Duodenal mucosa (tissue), 2 donors: Measurements from ENCODE around the gene DIPK1A.

ENCODE experiments used
- H3K27ac ChIP-seq: one replicate; pipeline ENCODE4 v1.7.0; 2013; ENCODE audit warnings: low read depth, low read length
- H3K27me3 ChIP-seq, 2 donors: one replicate each; pipeline ENCODE4 v1.7.0; 2013; ENCODE audit warnings: low read length in 2 of 2, control low read depth in 1 of 2; ENCODE audit not compliant: insufficient read depth in 2 of 2, control insufficient read depth in 1 of 2
- H3K36me3 ChIP-seq, 2 donors: one replicate each; pipeline ENCODE4 v1.7.0; 2013; ENCODE audit warnings: low read length in 2 of 2, control low read depth in 1 of 2; ENCODE audit not compliant: insufficient read depth in 2 of 2, control insufficient read depth in 1 of 2
- H3K4me1 ChIP-seq, 2 donors: one replicate each; pipeline ENCODE4 v1.7.0; 2013; ENCODE audit warnings: low read length in 2 of 2, control low read depth in 1 of 2; ENCODE audit not compliant: insufficient read depth in 2 of 2, control insufficient read depth in 1 of 2
- H3K4me3 ChIP-seq, 2 donors: one replicate each; pipeline ENCODE4 v1.7.0; 2013; ENCODE audit warnings: low read length in 2 of 2, low read depth in 1 of 2
- H3K9ac ChIP-seq, 2 donors: one replicate each; pipeline ENCODE4 v1.7.0; 2013; ENCODE audit warnings: low read length in 2 of 2, low read depth in 1 of 2
- H3K9me3 ChIP-seq, 2 donors: one replicate each; pipeline ENCODE4 v1.7.0; 2013; ENCODE audit warnings: low read length in 2 of 2, control low read depth in 1 of 2; ENCODE audit not compliant: control insufficient read depth in 1 of 2

Gene DIPK1A

DNA sequence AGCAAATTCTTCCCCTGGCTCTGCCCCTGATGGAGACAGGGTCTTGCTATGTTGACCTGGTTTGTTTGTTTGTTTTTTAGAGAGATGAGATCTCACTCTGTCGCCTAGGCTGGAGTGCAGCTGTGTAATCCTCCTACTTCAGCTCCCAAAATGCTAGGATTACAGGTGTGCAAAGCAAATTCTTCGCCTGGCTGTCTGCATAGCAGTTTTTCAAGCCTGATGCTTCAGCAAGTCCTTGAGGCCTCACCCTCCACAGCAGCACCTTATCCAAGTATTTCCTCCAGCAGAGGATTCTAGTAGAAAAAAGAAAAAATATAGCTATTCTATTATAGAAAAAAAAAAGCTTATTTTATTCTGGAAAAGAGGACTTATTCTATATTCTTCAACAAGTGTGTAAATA, 144.5 kb downstream of the DIPK1A start:
- Histone ChIP-seq H3K36me3 (no peaks in the 10 kb centered on the region), H3K4me1 (peaks cover 10 to 11% of the 10 kb centered on the region in 2 donors), H3K4me3 (no peak overlapping the region), H3K27ac (no peak overlapping the region), H3K9ac (no peak overlapping the region), H3K27me3 (no peaks in the 10 kb centered on the region), H3K9me3 (no peaks in the 10 kb centered on the region)

DNA sequence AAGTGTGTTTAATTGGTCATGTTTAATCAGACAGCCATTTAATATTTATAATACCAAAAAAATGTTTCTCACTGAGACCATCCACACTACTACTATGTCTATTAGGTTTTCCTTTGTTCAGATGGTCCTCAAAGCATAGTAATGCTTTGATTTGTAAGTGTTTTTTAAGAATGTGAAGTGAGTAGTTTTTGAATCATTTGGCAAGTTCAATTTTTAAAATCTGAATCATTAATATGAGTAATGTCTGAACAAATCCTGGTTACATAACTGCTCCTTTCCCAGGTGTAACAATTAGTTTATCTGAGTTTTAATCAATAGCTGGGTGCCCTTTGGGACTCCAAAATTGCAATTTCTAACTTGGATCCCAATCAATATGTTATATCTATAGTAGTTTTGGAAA, 152.9 kb downstream of the DIPK1A start:
- no peaks in the 10 kb centered on the region for H3K9me3 ChIP-seq
- peaks cover 0 to 6% of the 10 kb centered on the region in 2 donors for H3K4me1 ChIP-seq
- no peak overlapping the region for H3K27ac ChIP-seq
- no peaks in the 10 kb centered on the region for H3K36me3 ChIP-seq
- H3K27me3 ChIP-seq: no peaks in the 10 kb centered on the region
- no peak overlapping the region for H3K9ac ChIP-seq
- H3K4me3 ChIP-seq: no peak overlapping the region

DNA sequence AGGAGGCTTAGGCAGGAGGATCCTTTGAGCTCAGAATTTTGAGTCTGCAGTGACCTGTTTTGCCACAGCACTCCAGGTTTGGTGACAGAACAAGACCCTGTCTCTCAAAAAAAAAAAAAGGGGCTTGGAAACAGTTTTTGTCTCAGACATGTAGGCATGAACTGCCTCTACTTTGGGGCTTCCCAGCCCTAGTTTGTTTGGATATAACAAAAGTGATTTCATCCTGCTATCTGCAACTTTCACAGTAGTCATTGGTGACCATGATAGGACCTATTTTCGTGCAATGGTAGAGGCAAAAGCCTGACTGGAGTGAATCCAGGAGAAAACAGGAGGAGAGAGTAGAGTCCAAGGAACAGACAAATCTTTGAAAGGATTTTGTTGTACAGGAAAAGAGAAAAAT, 156.0 kb downstream of the DIPK1A start:
- Histone ChIP-seq H3K4me1 (peaks cover 0 to 6% of the 10 kb centered on the region in 2 donors), H3K27ac (no peak overlapping the region), H3K9me3 (no peaks in the 10 kb centered on the region), H3K4me3 (peak overlapping the region in 1 of 2 donors; percentile 1), H3K27me3 (no peaks in the 10 kb centered on the region), H3K9ac (no peak overlapping the region), H3K36me3 (no peaks in the 10 kb centered on the region)

DNA sequence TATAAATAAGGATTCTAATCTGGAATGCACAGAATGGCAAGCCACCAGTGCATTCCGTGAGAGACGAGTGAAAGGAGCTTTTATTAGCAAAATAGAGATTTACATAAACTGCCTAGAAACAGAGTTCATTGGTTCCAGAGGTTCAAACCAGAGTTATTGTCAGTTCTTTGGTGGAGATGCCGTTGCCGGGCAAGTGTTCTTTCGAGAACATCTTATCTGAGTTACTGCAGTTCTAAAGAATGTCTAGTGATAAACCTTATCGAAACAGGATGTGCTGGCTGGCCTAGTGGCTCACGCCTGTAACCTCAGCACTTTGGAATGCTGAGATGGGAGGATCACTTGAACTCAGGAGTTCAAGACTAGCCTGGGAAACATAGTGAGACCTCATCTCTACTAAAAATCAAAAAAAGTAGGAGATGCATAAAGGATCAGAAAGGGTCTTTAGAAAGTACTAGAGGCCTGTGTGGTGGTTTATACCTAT, 156.5 kb downstream of the DIPK1A start:
- Histone ChIP-seq H3K9ac (no peak overlapping the region), H3K4me3 (peak overlapping the region; percentile 2 to 8), H3K36me3 (no peaks in the 10 kb centered on the region), H3K27ac (no peak overlapping the region), H3K27me3 (no peaks in the 10 kb centered on the region), H3K4me1 (peaks cover 0 to 6% of the 10 kb centered on the region in 2 donors), H3K9me3 (no peaks in the 10 kb centered on the region)

DNA sequence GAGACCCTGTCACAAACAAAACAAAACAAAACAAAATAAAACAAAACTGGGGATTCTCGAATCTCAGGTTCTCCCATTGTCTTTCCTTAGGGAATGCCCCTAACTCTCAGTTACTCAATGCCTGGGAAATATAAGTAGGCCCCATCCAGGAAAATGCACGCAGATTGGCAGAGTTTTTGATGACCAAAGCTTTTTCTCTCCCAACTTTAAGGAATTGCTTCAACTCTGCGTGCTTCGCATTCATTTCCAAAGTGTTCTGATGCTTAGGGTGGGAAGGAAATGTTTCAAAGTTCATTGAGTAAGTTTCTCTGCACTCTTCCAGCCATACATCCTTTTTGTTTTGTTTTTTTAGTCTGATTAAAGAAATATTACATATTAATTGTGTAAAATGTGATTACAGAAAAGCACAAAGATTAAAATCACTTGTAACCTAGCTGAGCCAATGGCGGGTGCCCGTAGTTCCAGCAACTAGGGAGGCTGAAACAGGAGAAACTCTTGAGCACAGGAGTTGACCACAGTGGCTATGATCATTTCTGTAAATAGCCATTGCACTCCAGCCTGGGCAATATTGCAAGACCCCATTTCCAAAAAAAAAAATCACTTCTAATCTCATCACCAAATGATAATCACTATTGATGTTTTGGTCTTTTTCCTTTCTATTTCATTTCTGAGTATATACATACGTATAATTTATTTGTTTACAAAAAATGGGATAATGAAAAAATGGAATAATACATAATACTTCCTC, 157.9 kb downstream of the DIPK1A start:
- H3K27me3 ChIP-seq: no peaks in the 10 kb centered on the region
- no peaks in the 10 kb centered on the region for H3K9me3 ChIP-seq
- H3K27ac ChIP-seq: no peak overlapping the region
- no peak overlapping the region for H3K9ac ChIP-seq
- no peaks in the 10 kb centered on the region for H3K36me3 ChIP-seq
- H3K4me1 ChIP-seq: peaks cover 0 to 6% of the 10 kb centered on the region in 2 donors
- H3K4me3 ChIP-seq: no peak overlapping the region

DNA sequence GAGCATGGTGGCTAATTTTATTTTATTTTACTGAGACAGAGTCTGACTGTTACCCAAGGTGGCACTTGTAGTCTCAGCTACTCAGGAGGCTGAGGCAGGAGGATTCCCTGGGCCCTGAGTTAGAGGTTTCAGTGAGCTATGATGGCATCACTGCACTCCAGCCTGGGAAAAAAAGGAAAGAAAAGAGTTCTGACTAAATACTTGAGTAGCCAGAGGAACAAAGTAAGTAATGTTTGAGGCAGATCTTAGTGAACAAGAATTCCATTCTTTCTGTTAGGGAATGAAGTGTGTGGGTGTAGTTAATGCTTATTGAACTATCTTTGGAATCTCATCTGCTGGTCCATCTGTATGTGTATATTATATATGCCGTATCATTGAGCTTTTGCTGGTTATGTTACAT, 163.3 kb downstream of the DIPK1A start:
- H3K27ac ChIP-seq: no peak overlapping the region
- no peaks in the 10 kb centered on the region for H3K27me3 ChIP-seq
- no peak overlapping the region for H3K4me3 ChIP-seq
- H3K4me1 ChIP-seq: no peaks in the 10 kb centered on the region
- no peaks in the 10 kb centered on the region for H3K36me3 ChIP-seq
- no peak overlapping the region for H3K9ac ChIP-seq
- no peaks in the 10 kb centered on the region for H3K9me3 ChIP-seq

DNA sequence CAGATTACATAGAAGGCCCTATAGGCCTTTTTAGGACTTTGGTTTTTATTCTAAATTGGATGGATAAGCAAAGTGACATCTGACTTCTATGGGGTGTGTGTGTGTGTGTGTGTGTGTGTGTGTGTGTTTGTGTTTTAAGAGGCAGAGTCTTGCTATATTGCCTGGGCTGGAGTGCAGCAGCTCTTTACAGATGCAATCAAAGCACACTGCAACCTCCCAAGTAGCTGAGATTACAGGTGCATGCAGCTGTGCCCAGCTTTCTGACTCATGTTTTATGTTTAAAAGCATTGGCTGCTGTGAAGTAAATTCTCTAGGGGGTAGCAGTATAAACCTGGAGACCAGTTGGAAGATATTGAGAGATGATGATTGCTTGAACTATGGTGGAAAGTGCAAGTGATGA, 164.0 kb downstream of the DIPK1A start:
- Histone ChIP-seq H3K27ac (no peak overlapping the region), H3K9me3 (no peaks in the 10 kb centered on the region), H3K9ac (no peak overlapping the region), H3K4me1 (no peaks in the 10 kb centered on the region), H3K27me3 (no peaks in the 10 kb centered on the region), H3K4me3 (no peak overlapping the region), H3K36me3 (no peaks in the 10 kb centered on the region)

DNA sequence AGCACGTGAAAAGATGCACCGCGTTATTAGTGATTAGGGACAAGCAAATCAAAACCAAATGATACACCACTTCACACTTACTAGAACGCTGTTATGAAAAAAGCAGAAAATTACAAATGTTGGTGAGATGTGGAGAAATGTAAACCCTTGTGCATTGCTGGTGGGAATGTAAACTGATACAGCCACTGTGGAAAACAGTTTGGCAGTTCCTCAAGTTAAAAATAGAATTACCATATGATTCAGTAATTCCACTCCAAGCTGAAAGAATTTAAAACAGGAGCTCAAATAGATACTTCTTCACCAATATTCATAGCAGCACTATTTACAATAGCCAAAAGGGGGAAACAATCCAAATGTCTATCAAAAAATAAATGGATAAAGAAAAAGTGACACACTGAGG, 166.1 kb downstream of the DIPK1A start:
- H3K27me3 ChIP-seq: no peaks in the 10 kb centered on the region
- no peak overlapping the region for H3K4me3 ChIP-seq
- H3K9me3 ChIP-seq: no peaks in the 10 kb centered on the region
- no peak overlapping the region for H3K9ac ChIP-seq
- H3K4me1 ChIP-seq: no peaks in the 10 kb centered on the region
- H3K36me3 ChIP-seq: no peaks in the 10 kb centered on the region
- no peak overlapping the region for H3K27ac ChIP-seq

DNA sequence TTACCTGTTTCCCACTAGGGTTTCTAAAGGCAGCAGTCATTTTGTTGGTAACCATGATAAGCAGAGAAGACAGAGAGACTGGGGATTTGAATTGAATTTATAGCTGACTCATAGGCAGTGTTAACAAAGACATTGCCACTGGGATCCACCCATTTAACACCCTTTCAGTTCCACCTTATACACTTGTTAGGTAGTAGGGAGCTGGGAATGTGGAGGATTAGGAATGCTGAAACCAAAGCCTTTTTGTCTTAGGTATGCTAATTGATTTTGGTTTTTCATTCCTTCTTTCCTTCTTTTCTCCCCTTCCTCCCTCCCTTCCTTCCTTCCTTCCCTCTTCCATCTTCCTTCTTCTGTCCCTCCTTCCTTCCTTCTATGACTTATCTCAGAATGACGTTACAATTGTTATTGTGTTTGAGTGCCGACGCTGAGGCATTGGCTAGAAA, 168.9 kb downstream of the DIPK1A start:
- no peak overlapping the region for H3K4me3 ChIP-seq
- H3K27ac ChIP-seq: no peak overlapping the region
- no peaks in the 10 kb centered on the region for H3K27me3 ChIP-seq
- H3K36me3 ChIP-seq: no peaks in the 10 kb centered on the region
- H3K9me3 ChIP-seq: no peaks in the 10 kb centered on the region
- no peak overlapping the region for H3K9ac ChIP-seq
- H3K4me1 ChIP-seq: no peaks in the 10 kb centered on the region
